Activated T-helper 1 cell treated with Interleukin-2 at 50 U/mL for 16 hours (primary cell): ENCODE measurements around the gene ADCK1.
"Not testable (repeated sequence)": the region's sequence is repeated elsewhere in the genome, so short reads cannot be mapped to it uniquely, and the experiment has no call there.

ENCODE experiments used
- DNase-seq: peaks from one replicate; pipeline ENCODE4 v3.0.0-alpha.2; 2020; ENCODE audit warnings: low read depth

The ADCK1 gene

GRCh38 chr14:77903221-77903620, 103.3 kb downstream of the ADCK1 start:
- no peak for DNase-seq

GRCh38 chr14:77903937-77904617, 104.2 kb downstream of the ADCK1 start:
- no peak for DNase-seq

- DNase-seq = no peak
Measured at GRCh38 chr14:77906446-77906845, 106.5 kb downstream of the ADCK1 start.

DNA sequence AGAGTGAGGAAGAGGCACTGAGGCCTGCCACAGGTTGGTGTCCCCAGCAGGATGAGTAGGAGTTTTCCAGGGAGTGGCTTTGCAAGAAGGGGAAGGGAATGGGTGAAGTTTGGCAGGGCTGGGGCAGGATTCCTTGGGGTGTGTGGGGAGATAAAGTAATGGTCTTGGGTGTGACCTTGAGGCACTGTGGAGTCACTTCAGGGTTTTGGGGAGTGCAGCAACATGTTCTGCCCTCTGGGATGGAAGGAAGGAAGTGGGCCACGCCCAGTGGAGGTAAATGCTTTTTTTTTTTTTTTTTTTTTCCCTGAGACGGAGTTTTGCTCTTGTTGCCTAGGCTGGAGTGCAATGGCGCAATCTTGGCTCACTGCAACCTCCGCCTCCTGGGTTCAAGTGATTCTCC, 108.9 kb downstream of the ADCK1 start:
- no peak for DNase-seq

DNA sequence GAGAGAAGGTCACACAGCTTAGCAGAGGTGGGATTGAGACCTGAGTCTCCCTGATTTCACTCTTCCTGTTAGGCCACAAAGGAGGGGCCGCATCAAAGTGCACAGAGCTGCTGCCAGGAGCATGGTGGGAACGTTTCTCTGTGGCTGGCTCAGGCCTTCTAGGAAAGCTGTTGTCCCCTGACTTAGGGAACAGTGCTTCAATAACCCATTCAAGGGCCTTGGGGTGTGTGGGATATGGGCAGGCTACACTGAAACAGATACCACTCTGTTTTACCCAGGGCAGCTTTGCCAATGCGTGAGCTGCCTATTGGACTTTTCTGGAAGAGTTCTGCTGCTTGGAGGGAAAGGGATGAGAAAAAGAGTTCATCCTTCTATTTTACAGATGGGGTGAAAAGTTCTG, 110.0 kb downstream of the ADCK1 start:
- no peak for DNase-seq

DNA sequence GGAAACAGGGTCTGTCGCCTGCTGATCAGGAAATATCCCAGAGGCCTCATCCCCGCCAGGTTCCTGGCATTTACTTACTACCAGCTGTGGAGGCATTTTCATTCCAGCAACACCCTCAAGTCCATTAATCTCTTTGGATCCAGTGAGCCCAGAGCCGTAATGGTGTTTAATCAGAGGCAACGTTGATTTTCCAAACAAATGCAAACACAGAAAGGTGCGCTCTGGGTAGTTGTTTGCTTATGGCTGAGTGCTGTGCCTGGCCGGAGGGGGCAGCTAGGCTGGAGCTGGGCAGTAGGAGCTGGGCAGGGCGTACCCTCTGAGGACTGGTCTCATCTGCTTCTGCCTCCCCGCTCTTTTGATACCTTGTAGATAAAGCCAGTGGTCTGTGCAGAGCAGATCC, 110.6 kb downstream of the ADCK1 start:
- DNase-seq = no peak

DNA sequence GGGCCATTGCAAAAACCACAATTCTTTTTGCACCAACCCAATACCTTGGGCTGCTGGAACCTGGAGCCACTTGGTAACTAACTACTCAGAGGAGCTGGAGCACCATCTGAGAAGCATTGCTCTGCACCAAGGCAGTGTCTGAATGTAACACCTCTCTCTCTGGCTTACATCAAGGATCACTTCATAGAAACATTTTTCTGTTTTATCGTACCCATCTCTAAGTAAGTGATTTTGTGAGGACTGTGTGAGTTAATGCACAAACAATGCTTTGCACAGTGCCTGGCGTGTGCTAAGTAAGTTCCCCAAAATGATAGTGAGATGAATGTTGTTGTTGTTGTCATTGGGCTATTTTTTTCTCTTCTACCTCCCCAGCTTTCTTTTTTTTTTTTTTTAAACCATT, 111.4 kb downstream of the ADCK1 start:
- DNase-seq = no peak

- no peak for DNase-seq
Measured at GRCh38 chr14:77912754-77913556, 113.0 kb downstream of the ADCK1 start.

DNA sequence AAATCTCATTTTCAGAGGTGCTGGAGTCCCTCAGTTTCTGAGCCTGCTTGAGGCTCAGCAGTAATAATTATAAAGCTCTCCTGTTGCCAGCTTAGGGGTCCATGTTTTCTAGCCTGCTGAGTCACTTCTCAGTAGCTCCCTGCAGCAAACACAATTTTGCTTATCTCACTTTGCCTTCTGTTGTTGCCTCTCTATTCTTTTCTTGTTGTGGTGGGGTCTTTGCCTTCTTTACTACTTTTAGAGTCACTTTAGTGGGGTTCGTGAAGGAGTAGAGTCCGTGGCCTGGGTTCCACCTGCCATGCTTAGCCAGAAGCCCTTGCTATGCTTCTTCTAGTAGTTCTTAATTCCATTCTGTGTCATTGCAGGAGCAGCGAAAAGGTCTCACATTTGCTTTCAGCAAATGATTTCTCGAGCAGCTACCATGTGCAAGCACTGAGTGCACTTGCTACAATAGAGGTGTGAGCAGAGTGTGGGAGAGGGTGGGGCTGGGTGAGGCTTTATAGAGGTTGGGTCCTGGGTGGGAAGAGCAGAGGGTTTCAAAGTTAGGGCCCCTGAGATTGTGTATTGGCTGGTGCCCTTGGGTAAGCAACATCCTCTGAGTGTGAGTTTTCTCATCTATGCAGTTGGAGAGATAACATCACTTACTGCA, 114.3 kb downstream of the ADCK1 start:
- DNase-seq = no peak

GRCh38 chr14:77915390-77915789, 115.5 kb downstream of the ADCK1 start:
- not testable (repeated sequence) for DNase-seq

DNA sequence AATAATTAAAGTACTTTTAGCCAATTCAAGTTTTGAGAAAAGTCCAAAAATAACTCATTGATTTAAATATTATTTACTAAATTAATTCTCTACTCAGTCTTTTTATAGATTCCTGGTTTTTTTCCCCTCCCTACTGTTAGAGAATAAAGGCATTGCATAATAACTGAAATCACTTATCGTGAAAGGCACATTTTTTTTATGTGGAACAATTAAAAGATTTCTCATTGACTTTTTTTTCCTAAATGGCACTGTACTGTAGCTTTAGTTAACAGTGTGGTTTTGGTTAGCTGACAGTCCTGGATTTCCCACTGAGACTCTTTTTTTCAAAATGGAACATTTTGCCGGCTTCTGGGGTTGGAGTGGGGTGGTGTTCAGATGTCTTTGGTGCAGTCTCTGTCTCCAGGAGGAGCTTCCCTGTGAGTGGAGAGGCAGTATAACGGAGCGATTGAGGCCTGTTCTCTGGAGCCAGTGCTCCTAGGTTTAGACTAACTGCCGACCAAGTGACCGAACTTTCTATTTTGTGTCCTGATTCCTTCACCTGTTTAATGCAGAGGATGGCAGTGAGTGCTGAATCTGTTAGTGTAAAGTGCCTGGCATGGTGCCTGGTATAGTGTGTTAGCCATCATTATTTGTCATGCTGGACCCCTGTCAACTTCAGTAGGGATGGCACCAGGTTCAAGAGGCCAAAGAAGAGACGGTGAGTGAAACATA, 117.7 kb downstream of the ADCK1 start:
- no peak for DNase-seq

DNA sequence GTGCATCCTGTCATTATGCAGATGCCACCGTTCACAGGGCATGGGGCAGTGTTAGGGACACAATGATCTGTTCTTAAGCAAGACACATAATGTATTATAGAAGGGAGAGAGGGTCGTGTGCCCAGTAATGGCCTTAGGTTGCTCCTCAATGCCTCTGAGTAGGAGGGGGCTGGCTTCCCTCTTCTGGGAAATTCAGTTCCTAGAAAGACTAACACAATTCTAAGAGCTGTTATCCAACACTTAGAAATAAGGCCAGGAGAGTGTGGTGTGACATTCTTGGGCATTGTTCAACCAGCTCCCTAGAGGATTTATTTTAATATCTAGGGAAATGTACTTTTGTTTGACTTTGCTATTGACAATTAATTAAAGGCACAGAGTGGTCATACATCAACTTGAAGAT, 118.5 kb downstream of the ADCK1 start:
- no peak for DNase-seq

DNA sequence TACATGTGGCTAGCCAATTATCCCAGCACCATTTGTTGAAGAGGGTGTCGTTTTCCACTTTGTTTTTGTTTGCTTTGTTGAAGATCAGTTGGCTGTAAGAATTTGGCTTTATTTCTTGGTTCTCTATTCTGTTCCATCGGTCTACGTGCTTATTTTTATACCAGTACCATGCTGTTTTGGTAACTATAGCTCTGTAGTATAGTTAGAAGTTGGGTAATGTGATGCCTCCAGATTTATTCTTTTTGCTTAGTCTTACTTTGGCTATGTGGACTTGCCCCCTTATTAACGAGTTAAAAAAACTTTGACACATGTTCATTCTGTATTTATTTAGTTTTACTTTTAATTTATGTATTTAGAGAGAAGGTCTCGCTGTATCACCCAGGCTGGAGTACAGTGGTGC, 120.4 kb downstream of the ADCK1 start:
- no peak for DNase-seq

DNA sequence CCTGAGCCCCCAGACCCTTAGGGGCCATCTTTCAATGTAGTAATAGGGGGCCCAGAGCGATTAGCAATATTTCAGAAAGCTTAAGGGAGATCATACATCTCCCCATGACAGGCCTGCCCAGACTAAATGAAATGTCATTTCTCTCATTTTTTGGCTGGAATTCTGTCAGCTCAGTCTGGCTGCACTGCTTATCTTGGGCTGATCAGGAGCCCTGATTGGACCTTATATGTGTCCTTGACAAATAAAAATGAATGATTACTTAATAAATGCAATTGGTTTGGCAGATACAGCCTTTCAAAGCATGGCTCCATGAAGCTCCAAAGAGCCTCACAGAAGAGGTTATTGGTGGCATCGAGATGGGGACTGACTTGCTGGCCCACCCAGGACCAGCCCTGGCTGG, 121.9 kb downstream of the ADCK1 start:
- no peak for DNase-seq

GRCh38 chr14:77923131-77923936, 123.4 kb downstream of the ADCK1 start:
- no peak for DNase-seq

DNA sequence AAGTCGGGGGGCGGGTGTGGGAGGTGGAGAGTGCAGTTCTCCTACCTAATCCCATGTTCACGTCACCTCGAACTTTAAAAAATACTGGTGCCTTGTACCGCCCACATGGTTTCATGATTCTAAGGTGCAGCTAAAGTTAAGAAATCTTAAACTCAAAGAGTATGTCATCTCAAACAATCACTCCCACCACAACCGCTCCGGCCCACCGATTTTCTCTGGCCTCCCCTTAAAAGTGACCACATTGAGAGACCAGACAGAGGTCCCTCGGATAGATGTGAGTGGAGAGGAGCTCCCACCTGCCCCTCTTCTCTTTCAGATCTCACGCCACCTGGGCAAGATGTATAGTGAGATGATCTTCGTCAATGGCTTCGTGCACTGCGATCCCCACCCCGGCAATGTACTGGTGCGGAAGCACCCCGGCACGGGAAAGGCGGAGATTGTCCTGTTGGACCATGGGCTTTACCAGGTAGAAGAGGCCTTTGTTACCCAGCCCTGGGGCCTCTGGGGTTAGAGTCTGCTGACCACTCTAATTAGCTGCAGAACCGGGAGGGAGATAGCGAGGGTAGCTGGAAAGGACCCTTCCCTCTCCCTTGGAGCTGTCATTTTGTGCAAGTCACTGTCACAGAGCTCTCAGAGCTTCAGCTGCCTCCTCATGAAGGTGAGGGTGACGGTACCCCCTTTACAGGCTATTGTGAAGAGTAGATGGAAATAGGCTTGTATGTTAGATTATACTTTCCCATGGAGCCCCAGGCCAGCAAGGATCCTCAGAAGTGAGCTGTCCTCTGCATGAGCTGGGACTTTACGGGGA, 124.4 kb downstream of the ADCK1 start:
- DNase-seq = no peak

- DNase-seq = no peak
Measured at GRCh38 chr14:77926942-77927341, 127.0 kb downstream of the ADCK1 start.

- DNase-seq = no peak
Measured at GRCh38 chr14:77931441-77931840, 131.5 kb downstream of the ADCK1 start.

DNA sequence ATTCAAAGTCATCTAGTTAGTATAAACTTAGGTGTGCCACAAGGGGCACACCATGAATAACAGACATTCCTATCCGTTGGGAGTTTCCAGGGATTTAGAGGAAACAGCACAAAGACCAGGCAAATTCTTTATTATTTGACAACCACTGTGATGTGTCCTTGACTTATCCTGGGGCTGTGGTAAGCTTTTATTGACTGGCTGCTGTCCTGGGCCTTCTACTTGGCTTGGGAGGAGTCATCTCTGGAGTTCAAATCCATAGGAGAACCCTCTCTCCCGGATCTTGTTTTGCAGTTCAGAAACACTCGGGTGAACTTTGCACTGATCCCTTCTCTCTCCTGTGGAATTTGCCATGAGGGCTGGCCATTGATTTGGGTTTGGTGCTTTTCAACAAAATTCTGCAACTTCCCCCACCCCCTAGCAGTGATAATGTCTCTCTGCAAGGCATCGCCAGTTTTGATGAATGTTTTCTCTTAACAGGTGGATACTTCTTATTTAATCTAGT, 136.3 kb downstream of the ADCK1 start:
- DNase-seq = no peak

DNA sequence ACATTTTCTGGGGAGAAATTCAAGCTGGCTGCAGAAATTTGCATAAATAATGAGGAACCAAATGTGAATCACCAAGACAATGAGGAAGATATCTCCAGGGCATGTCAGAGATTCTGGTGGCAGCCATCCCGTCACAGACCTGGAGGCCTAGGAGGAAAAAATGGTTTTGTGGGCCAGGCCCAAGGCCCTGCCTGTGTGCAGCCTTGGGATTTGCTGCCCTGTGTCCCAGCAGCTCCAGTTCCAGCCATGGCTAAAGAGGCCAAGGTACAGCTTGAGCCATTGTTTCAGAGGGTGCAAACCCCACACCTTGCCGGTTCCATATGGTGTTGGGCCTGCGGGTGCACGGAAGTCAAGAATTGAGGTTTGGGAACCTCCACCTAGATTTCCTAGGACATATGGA, 147.5 kb downstream of the ADCK1 start:
- no peak for DNase-seq
